ENCODE data around the gene LRRC32. TPM values are rescaled to one million over a fixed set of nuclear protein-coding genes. Genes with fewer than 3 reads are reported as not detected.

Gene LRRC32
- total RNA-seq, 1 donor from 2014 or later, result 0.39 TPM

DNA sequence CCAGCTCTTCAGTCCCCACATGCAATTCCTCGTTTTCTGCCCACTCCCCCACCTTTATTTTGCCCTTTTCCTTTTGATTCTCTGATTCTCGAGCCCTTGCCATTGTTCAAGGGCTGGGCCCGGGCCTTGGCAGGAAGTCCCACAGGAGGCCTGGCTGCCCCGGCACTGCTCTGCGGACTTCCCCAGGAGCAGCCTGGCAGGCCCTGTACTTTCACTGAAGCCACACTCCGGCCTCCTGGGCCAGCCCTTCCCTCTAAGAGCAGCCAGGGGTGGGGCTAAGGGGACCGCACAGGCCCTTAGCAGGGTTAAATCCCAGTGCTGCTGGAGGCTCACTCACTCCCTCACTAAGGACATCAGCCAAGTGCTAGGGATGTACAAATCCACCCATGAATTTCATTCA, 4.1 kb downstream of the LRRC32 start:
- peaks cover 2% of the 10 kb centered on the region for H3K27me3 Mint-ChIP-seq (ENCODE audit: unreplicated experiment)
- DNase-seq, result peak; percentile 31
- no peak overlapping the region for H3K27ac Mint-ChIP-seq (ENCODE audit: unreplicated experiment)
- H3K4me1 Mint-ChIP-seq (ENCODE audit: low read depth, unreplicated experiment), result peaks cover 8% of the 10 kb centered on the region
- no peak overlapping the region for H3K4me3 Mint-ChIP-seq (ENCODE audit: unreplicated experiment)
- TF ChIP-seq, protein P1, sequence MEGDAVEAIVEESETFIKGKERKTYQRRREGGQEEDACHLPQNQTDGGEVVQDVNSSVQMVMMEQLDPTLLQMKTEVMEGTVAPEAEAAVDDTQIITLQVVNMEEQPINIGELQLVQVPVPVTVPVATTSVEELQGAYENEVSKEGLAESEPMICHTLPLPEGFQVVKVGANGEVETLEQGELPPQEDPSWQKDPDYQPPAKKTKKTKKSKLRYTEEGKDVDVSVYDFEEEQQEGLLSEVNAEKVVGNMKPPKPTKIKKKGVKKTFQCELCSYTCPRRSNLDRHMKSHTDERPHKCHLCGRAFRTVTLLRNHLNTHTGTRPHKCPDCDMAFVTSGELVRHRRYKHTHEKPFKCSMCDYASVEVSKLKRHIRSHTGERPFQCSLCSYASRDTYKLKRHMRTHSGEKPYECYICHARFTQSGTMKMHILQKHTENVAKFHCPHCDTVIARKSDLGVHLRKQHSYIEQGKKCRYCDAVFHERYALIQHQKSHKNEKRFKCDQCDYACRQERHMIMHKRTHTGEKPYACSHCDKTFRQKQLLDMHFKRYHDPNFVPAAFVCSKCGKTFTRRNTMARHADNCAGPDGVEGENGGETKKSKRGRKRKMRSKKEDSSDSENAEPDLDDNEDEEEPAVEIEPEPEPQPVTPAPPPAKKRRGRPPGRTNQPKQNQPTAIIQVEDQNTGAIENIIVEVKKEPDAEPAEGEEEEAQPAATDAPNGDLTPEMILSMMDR (IDR thresholded peaks at IDR 0.05; ENCODE audit: partially characterized antibody, unreplicated experiment), result no peak
- H3K9me3 Mint-ChIP-seq (ENCODE audit: unreplicated experiment), result peaks cover 3% of the 10 kb centered on the region
- no peaks in the 10 kb centered on the region for H3K36me3 Mint-ChIP-seq (ENCODE audit: unreplicated experiment)

DNA sequence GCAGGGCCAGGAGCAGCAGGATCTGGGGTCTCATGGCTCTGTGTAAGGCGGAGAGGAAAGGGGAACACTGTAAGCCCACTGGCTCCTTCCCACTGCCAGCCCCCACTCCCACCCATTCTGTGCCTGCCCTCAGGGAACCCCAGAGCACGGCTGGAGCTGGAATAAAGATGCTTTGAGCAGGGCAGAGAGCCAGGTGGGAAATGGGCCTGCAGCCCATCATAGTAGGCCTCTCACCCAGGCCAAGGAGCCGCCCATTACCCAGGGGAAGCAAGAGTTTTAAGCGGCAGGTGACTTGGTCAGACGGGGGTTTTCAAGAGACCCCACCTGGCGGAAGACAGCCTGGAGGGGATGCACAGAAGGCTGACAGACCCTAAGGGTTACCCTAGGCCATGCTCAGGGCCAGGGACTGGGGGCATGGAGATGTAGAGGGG, 4.6 kb downstream of the LRRC32 start:
- Mint-ChIP-seq H3K4me3 (ENCODE audit: unreplicated experiment) (no peak overlapping the region), H3K27me3 (ENCODE audit: unreplicated experiment) (peaks cover 2% of the 10 kb centered on the region), H3K27ac (ENCODE audit: unreplicated experiment) (no peak overlapping the region), H3K4me1 (ENCODE audit: low read depth, unreplicated experiment) (peaks cover 8% of the 10 kb centered on the region), H3K9me3 (ENCODE audit: unreplicated experiment) (peaks cover 3% of the 10 kb centered on the region), H3K36me3 (ENCODE audit: unreplicated experiment) (no peaks in the 10 kb centered on the region)
- TF ChIP-seq, protein P1 (IDR thresholded peaks at IDR 0.05; ENCODE audit: partially characterized antibody, unreplicated experiment), result no peak
- peak; percentile 6 for DNase-seq

DNA sequence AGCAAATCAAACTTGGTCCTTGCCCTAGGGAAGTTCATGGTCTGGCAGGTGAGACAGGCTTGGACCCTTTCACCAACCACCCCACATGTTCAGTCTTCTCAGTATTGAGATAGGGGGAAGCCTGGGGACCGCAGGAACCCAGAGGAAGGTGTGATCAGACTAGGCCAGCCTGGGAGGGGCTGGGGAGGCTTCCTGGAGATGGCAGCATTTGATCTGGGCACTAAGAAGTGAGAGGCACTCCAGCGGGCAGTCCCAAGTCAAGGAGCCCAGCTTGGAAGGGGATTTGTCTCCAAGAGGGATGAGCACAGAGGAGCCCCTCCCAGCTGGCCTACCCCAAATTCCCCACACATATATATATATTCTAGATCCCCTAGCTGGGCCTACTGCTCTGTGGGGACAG, 5.4 kb downstream of the LRRC32 start:
- Mint-ChIP-seq H3K4me1 (ENCODE audit: low read depth, unreplicated experiment) (peaks cover 8% of the 10 kb centered on the region), H3K36me3 (ENCODE audit: unreplicated experiment) (no peaks in the 10 kb centered on the region), H3K27me3 (ENCODE audit: unreplicated experiment) (peaks cover 2% of the 10 kb centered on the region), H3K4me3 (ENCODE audit: unreplicated experiment) (no peak overlapping the region), H3K9me3 (ENCODE audit: unreplicated experiment) (peaks cover 3% of the 10 kb centered on the region), H3K27ac (ENCODE audit: unreplicated experiment) (no peak overlapping the region)
- TF ChIP-seq, protein P1 (IDR thresholded peaks at IDR 0.05; ENCODE audit: partially characterized antibody, unreplicated experiment), result no peak
- no peak for DNase-seq

DNA sequence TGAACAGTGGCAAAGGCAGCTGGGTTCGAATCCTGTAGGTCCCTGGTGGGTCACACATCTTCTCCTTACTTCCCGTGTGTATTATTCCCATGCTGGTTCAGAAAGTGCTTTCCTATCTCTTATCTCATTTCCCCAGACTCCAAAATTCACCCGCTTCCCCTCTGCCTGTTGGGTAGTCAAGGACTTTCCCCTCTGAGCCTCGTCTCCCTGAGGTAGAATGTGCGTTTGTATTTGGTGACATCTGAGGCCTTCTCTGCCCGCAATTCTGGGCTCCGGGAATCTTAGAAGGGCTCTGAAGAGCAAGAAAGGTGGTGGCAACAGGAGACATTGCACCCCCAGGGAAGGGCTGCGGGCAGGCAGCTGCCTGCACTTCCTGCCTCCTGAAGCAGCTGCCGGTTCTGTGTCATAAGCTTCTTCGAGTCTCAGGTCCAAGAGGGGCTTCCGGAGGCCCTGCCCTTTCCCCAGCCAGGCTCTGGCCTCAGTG, 5.9 kb downstream of the LRRC32 start:
- peaks cover 8% of the 10 kb centered on the region for H3K4me1 Mint-ChIP-seq (ENCODE audit: low read depth, unreplicated experiment)
- H3K27ac Mint-ChIP-seq (ENCODE audit: unreplicated experiment), result no peak overlapping the region
- DNase-seq, result peak; percentile 13
- H3K9me3 Mint-ChIP-seq (ENCODE audit: unreplicated experiment), result peaks cover 3% of the 10 kb centered on the region
- H3K4me3 Mint-ChIP-seq (ENCODE audit: unreplicated experiment), result no peak overlapping the region
- H3K27me3 Mint-ChIP-seq (ENCODE audit: unreplicated experiment), result peaks cover 2% of the 10 kb centered on the region
- no peaks in the 10 kb centered on the region for H3K36me3 Mint-ChIP-seq (ENCODE audit: unreplicated experiment)
- TF ChIP-seq, protein P1 (IDR thresholded peaks at IDR 0.05; ENCODE audit: partially characterized antibody, unreplicated experiment), result no peak

DNA sequence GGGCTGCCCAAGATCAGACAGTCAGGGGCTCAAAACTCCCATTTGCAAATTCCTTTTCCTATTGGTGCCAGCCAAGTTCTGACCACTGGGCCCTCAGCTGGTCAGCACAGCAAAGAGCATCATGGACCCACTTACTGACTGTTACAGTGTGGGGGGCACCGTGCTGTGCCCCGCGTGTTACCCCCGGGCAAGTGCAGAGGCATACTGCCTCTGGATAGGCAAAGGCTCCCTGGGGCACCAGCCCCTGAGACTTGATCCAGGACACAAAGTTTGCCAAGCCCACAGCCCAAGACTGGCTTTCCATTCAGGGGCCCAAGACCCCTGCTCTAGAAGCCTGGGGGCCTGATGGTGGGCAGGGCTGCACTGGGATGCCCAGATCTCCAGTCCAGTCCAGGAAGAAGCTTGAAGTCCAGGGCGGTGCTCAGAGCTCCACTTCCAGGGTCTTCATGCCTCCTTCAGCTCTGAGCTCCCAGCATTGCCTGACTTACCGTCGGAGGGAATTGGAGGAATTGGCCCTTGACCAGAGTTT, 6.6 kb downstream of the LRRC32 start:
- TF ChIP-seq, protein P1 (IDR thresholded peaks at IDR 0.05; ENCODE audit: partially characterized antibody, unreplicated experiment), result no peak
- Mint-ChIP-seq H3K27ac (ENCODE audit: unreplicated experiment) (no peak overlapping the region), H3K4me3 (ENCODE audit: unreplicated experiment) (no peak overlapping the region), H3K4me1 (ENCODE audit: low read depth, unreplicated experiment) (peaks cover 8% of the 10 kb centered on the region), H3K27me3 (ENCODE audit: unreplicated experiment) (no peaks in the 10 kb centered on the region), H3K9me3 (ENCODE audit: unreplicated experiment) (peaks cover 3% of the 10 kb centered on the region), H3K36me3 (ENCODE audit: unreplicated experiment) (no peaks in the 10 kb centered on the region)
- peak; percentile 4 for DNase-seq
